BLaER1 treated with 17β-estradiol and CSF1 and Interleukin-3, amounts not matched to agents 10 nM and 100 nM (cell line): ENCODE data around the gene EFCAB5.
"Not testable (repeated sequence)": the region's sequence is repeated elsewhere in the genome, so short reads cannot be mapped to it uniquely, and the experiment has no call there.

Experiments
- H3K27ac ChIP-seq, 11 experiments: shearing (Covaris generic); formaldehyde crosslinking; 2 replicates each; pipeline ENCODE4 v1.8.1; 2022
- H3K27me3 ChIP-seq, 11 experiments: shearing (Covaris generic); formaldehyde crosslinking; 2 replicates each; pipeline ENCODE4 v1.8.1; 2022
- H3K36me3 ChIP-seq, 11 experiments: shearing (Covaris generic); formaldehyde crosslinking; 2 replicates each; pipeline ENCODE4 v1.8.1; 2022
- H3K4me1 ChIP-seq, 10 experiments: shearing (Covaris generic); formaldehyde crosslinking; 2 replicates each; pipeline ENCODE4 v1.8.1; 2022
- H3K4me2 ChIP-seq, 11 experiments: shearing (Covaris generic); formaldehyde crosslinking; 2 replicates each; pipeline ENCODE4 v1.8.1; 2022
- H3K4me3 ChIP-seq, 10 experiments: shearing (Covaris generic); formaldehyde crosslinking; 2 replicates each; pipeline ENCODE4 v1.8.1; 2022
- H3K9ac ChIP-seq, 11 experiments: shearing (Covaris generic); formaldehyde crosslinking; 2 replicates each; pipeline ENCODE4 v1.8.1; 2022
- H3K9me3 ChIP-seq, 11 experiments: shearing (Covaris generic); formaldehyde crosslinking; replicated peaks in 1 of 11; 2 replicates each; pipeline ENCODE4 v1.8.1; 2022
- H4K20me1 ChIP-seq, 11 experiments: shearing (Covaris generic); formaldehyde crosslinking; 2 replicates each; pipeline ENCODE4 v1.8.1; 2022
- Cebpa-rat ChIP-seq, 11 experiments: shearing (Covaris generic); IDR thresholded peaks; 2 replicates each; pipeline ENCODE4 v1.8.1; 2022

The EFCAB5 gene

GRCh38 chr17:30130121-30130520, 188.7 kb downstream of the EFCAB5 start:
- H3K4me1 ChIP-seq = peaks cover 0 to 8% (median 2%) of the 10 kb centered on the region in 10 experiments; a peak in 7 of 20 replicates

GRCh38 chr17:30132615-30133014, 191.2 kb downstream of the EFCAB5 start:
- peaks cover 71 to 98% (median 84%) of the 10 kb centered on the region in 11 experiments for H3K36me3 ChIP-seq
- H4K20me1 ChIP-seq = peaks cover 10 to 77% (median 29%) of the 10 kb centered on the region in 11 experiments; a peak in 17 of 22 replicates

More at GRCh38 chr17:30130121-30130520, 188.7 kb downstream of the EFCAB5 start:
- Histone ChIP-seq H3K36me3 (peaks cover 72 to 97% (median 86%) of the 10 kb centered on the region in 11 experiments), H3K9ac (no peak overlapping the region), H3K27me3 (no peaks in the 10 kb centered on the region), H3K4me2 (no peak overlapping the region), H3K27ac (no peak overlapping the region), H4K20me1 (peaks cover 21 to 83% (median 44%) of the 10 kb centered on the region in 11 experiments; a peak in 20 of 22 replicates), H3K9me3 (no peaks in the 10 kb centered on the region), H3K4me3 (no peak overlapping the region)
- no peak for TF ChIP-seq Cebpa-rat (IDR thresholded peaks at IDR 0.05)

GRCh38 chr17:30133197-30133596, 191.8 kb downstream of the EFCAB5 start:
- TF ChIP-seq Cebpa-rat (IDR thresholded peaks at IDR 0.05) = no peak
- H3K4me3 ChIP-seq = no peak overlapping the region
- no peak overlapping the region for H3K27ac ChIP-seq
- H3K9ac ChIP-seq = no peak overlapping the region
- peaks cover 66 to 98% (median 80%) of the 10 kb centered on the region in 11 experiments for H3K36me3 ChIP-seq
- peaks cover 10 to 80% (median 32%) of the 10 kb centered on the region in 11 experiments; a peak in 17 of 22 replicates for H4K20me1 ChIP-seq
- H3K9me3 ChIP-seq = no peaks in the 10 kb centered on the region
- no peaks in the 10 kb centered on the region for H3K27me3 ChIP-seq
- H3K4me2 ChIP-seq = no peak overlapping the region
- 0 out of 20 replicates have a peak, but pooled peaks cover 0 to 2% (median 0%) of the 10 kb centered on the region in 10 experiments for H3K4me1 ChIP-seq

More at GRCh38 chr17:30132615-30133014, 191.2 kb downstream of the EFCAB5 start:
- no peaks in the 10 kb centered on the region for H3K9me3 ChIP-seq
- no peak overlapping the region for H3K27ac ChIP-seq
- TF ChIP-seq Cebpa-rat (IDR thresholded peaks at IDR 0.05) = no peak
- no peak overlapping the region for H3K4me3 ChIP-seq
- H3K4me1 ChIP-seq = 0 out of 20 replicates have a peak, but pooled peaks cover 0 to 2% (median 0%) of the 10 kb centered on the region in 10 experiments
- no peak overlapping the region for H3K9ac ChIP-seq
- H3K27me3 ChIP-seq = no peaks in the 10 kb centered on the region
- H3K4me2 ChIP-seq = no peak overlapping the region

GRCh38 chr17:30134551-30134950, 193.1 kb downstream of the EFCAB5 start:
- H3K9ac ChIP-seq = no peak overlapping the region
- peaks cover 10 to 87% (median 46%) of the 10 kb centered on the region in 11 experiments; a peak in 17 of 22 replicates for H4K20me1 ChIP-seq
- no peaks in the 10 kb centered on the region for H3K27me3 ChIP-seq
- H3K4me1 ChIP-seq = 0 out of 20 replicates have a peak, but pooled peaks cover 0 to 2% (median 0%) of the 10 kb centered on the region in 10 experiments
- H3K4me3 ChIP-seq = no peak overlapping the region
- H3K27ac ChIP-seq = no peak overlapping the region
- H3K4me2 ChIP-seq = no peak overlapping the region
- no peaks in the 10 kb centered on the region for H3K9me3 ChIP-seq
- peaks cover 58 to 97% (median 81%) of the 10 kb centered on the region in 11 experiments for H3K36me3 ChIP-seq
- no peak for TF ChIP-seq Cebpa-rat (IDR thresholded peaks at IDR 0.05)

GRCh38 chr17:30137158-30137557, 195.7 kb downstream of the EFCAB5 start:
- no peak overlapping the region for H3K9ac ChIP-seq
- H3K4me3 ChIP-seq = no peak overlapping the region
- 0 out of 20 replicates have a peak, but pooled peaks cover 0 to 2% (median 0%) of the 10 kb centered on the region in 10 experiments for H3K4me1 ChIP-seq
- H4K20me1 ChIP-seq = peaks cover 22 to 93% (median 60%) of the 10 kb centered on the region in 11 experiments; a peak in 21 of 22 replicates
- peaks cover 46 to 86% (median 63%) of the 10 kb centered on the region in 11 experiments for H3K36me3 ChIP-seq
- no peaks in the 10 kb centered on the region for H3K27me3 ChIP-seq
- no peaks in the 10 kb centered on the region for H3K9me3 ChIP-seq
- no peak for TF ChIP-seq Cebpa-rat (IDR thresholded peaks at IDR 0.05)
- no peak overlapping the region for H3K4me2 ChIP-seq
- no peak overlapping the region for H3K27ac ChIP-seq

- H3K9ac ChIP-seq, H3K9me3 ChIP-seq, H3K27me3 ChIP-seq, H3K27ac ChIP-seq, H3K4me3 ChIP-seq: not testable (repeated sequence)
- Histone ChIP-seq H3K36me3 (peaks cover 20 to 79% (median 48%) of the 10 kb centered on the region in 11 experiments; a peak in 21 of 22 replicates), H4K20me1 (peaks cover 23 to 94% (median 53%) of the 10 kb centered on the region in 11 experiments; a peak in 19 of 22 replicates), H3K4me1 (peaks cover 0 to 23% (median 1%) of the 10 kb centered on the region in 10 experiments; a peak in 8 of 20 replicates), H3K4me2 (peak overlapping the region in 3 of 11 experiments; percentile 4 to 47 (median 42); a peak in 4 of 22 replicates)
Measured at GRCh38 chr17:30147860-30148259, 206.4 kb downstream of the EFCAB5 start.

GRCh38 chr17:30148376-30148775, 206.9 kb downstream of the EFCAB5 start:
- Histone ChIP-seq H3K9ac (no peak overlapping the region), H4K20me1 (peaks cover 18 to 94% (median 53%) of the 10 kb centered on the region in 11 experiments; a peak in 18 of 22 replicates), H3K9me3 (peaks cover 0 to 7% (median 0%) of the 10 kb centered on the region in 11 experiments; a peak in 4 of 22 replicates), H3K4me3 (no peak overlapping the region; a peak in 1 of 20 replicates), H3K27ac (no peak overlapping the region), H3K4me1 (peaks cover 0 to 23% (median 1%) of the 10 kb centered on the region in 10 experiments; a peak in 8 of 20 replicates), H3K36me3 (peaks cover 20 to 84% (median 50%) of the 10 kb centered on the region in 11 experiments; a peak in 21 of 22 replicates), H3K27me3 (no peaks in the 10 kb centered on the region), H3K4me2 (no peak overlapping the region)
- no peak for TF ChIP-seq Cebpa-rat (IDR thresholded peaks at IDR 0.05)

- no peak overlapping the region for H3K9ac ChIP-seq
- H3K4me1 ChIP-seq = peaks cover 0 to 23% (median 1%) of the 10 kb centered on the region in 10 experiments; a peak in 8 of 20 replicates
- H3K4me2 ChIP-seq = no peak overlapping the region
- H4K20me1 ChIP-seq = peaks cover 10 to 91% (median 38%) of the 10 kb centered on the region in 11 experiments; a peak in 17 of 22 replicates
- no peak overlapping the region for H3K27ac ChIP-seq
- H3K4me3 ChIP-seq = no peak overlapping the region
- no peaks in the 10 kb centered on the region for H3K27me3 ChIP-seq
- peaks cover 39 to 87% (median 67%) of the 10 kb centered on the region in 11 experiments for H3K36me3 ChIP-seq
- peaks cover 0 to 7% (median 0%) of the 10 kb centered on the region in 11 experiments; a peak in 4 of 22 replicates for H3K9me3 ChIP-seq
- no peak for TF ChIP-seq Cebpa-rat (IDR thresholded peaks at IDR 0.05)
Measured at GRCh38 chr17:30151471-30151870, 210.0 kb downstream of the EFCAB5 start.

GRCh38 chr17:30153463-30153862, 212.0 kb downstream of the EFCAB5 start:
- Histone ChIP-seq H3K4me3 (no peak overlapping the region), H3K9ac (no peak overlapping the region), H3K4me1 (peaks cover 0 to 24% (median 6%) of the 10 kb centered on the region in 10 experiments; a peak in 12 of 20 replicates), H3K36me3 (peaks cover 47 to 92% (median 78%) of the 10 kb centered on the region in 11 experiments), H3K27ac (no peak overlapping the region), H3K9me3 (peaks cover 0 to 16% (median 6%) of the 10 kb centered on the region in 11 experiments; a peak in 18 of 22 replicates), H3K4me2 (no peak overlapping the region), H4K20me1 (peaks cover 10 to 91% (median 26%) of the 10 kb centered on the region in 11 experiments; a peak in 14 of 22 replicates), H3K27me3 (no peaks in the 10 kb centered on the region)
- TF ChIP-seq Cebpa-rat (IDR thresholded peaks at IDR 0.05) = no peak
